ENCODE results near the gene AMBRA1.
A peak's percentile ranks its signal among the peaks of the same experiment; 100 is the strongest.
"Not testable (repeated sequence)": the region's sequence is repeated elsewhere in the genome, so short reads cannot be mapped to it uniquely, and the experiment has no call there.

Gene AMBRA1

DNA sequence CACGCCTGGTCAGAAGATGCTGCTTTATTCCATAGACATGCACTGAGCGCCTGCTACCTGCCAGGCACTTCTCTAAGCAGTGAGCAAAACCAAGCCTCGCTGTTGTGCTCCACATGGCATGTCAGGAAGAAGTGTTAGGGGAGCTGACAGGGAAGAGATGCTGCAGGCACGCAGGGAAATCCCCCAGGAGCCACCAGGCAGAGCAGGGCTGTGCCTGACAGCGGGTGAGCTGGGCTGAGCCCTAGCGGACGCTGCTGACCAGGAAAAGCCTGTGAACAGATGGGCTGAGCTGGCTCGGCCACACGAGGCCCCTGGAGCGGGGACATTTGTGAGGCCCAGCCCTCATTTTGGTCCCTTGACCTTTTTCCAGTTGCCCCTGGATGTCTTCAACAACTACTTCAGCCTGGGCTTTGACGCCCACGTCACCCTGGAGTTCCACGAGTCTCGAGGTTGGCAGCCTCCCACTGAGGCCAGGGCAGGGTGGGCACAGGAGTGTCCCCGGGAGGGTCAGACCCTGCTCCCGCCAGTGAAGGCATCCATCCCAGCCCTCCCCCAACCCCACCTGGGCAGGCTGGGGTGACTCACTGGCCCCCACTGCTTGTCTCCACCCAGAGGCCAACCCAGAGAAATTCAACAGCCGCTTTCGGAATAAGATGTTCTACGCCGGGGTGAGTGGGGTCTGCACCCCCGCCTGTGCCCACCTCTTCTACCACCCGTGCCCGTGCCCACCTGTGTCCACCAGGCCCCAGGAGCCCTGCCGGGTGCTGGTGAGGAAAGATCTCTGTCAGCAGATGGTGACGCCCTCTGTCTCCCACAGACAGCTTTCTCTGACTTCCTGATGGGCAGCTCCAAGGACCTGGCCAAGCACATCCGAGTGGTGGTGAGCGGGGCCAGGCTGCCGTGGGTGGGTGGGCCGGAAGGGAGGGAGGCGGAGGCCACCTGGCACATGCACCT, 219.8 kb downstream of the AMBRA1 start:
- DNase-seq (ENCODE audit: low read depth in 2 of 2, low spot score in 1 of 2): no peak

DNA sequence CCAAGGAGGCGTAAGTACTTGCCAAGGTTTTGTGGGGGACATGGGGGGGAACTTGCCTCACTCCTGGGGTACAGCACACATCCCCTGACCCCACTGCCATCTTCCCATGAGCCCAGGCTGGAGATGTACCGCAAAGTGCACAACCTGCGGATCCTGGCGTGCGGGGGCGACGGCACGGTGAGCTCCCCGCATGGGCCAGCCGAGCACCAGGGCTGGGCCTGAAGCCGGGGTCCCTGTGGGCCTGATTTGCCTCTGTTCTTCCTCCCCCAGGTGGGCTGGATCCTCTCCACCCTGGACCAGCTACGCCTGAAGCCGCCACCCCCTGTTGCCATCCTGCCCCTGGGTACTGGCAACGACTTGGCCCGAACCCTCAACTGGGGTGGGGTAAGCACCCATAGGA, 221.3 kb downstream of the AMBRA1 start:
- not testable (repeated sequence) for DNase-seq (ENCODE audit: low read depth in 2 of 2, low spot score in 1 of 2)

DNA sequence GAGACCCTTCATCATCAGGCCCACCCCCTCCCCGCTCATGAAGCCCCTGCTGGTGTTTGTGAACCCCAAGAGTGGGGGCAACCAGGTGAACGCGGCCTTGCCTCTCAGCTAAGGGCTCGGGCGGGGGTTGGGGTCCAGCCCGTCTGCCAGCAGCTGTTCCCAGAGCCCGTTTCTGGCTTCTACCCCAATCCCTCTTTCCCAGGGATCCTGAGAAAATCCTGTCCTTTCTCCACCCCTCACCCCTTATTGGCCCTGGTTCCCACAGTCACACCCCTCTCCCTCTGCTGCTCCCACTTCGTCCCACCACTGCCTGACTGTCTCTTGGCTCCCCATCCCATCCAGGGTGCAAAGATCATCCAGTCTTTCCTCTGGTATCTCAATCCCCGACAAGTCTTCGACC, 221.7 kb downstream of the AMBRA1 start:
- no peak for DNase-seq (ENCODE audit: low read depth in 2 of 2, low spot score in 1 of 2)

DNA sequence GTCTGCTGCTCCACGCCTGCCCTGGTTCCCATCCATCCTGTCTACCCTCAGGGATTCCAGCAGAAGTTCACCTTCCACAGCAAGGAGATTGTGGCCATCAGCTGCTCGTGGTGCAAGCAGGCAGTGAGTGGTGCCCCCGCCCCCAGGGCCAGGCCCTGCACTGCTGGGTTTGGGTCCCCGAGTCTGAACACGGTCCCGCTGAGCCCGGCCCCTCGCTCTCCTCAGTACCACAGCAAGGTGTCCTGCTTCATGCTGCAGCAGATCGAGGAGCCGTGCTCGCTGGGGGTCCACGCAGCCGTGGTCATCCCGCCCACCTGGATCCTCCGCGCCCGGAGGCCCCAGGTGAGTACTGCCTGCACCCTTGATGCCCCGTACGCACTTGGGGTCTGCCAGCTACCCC, 222.6 kb downstream of the AMBRA1 start:
- DNase-seq (ENCODE audit: low read depth in 2 of 2, low spot score in 1 of 2): not testable (repeated sequence)

DNA sequence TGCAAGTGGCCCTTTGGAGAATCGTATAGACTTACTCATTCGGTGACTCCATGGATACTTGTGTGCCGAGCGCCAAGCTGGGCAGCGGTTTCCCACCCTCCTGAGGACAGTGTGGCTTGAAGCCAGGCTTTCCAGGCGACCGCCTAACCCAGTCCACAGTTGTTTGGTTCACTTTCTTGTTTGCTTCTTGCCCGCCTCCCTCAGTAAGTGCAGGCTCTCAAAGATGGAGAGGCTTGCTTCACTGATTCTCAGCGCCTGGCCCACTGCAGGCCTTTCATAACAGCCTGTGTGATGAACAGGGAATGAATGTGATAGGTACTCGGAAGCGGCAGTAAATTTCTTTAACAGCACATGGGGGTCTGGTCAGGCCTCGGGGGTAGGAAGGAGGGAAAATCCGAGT, 223.6 kb downstream of the AMBRA1 start:
- no peak for DNase-seq (ENCODE audit: low read depth in 2 of 2, low spot score in 1 of 2)

DNA sequence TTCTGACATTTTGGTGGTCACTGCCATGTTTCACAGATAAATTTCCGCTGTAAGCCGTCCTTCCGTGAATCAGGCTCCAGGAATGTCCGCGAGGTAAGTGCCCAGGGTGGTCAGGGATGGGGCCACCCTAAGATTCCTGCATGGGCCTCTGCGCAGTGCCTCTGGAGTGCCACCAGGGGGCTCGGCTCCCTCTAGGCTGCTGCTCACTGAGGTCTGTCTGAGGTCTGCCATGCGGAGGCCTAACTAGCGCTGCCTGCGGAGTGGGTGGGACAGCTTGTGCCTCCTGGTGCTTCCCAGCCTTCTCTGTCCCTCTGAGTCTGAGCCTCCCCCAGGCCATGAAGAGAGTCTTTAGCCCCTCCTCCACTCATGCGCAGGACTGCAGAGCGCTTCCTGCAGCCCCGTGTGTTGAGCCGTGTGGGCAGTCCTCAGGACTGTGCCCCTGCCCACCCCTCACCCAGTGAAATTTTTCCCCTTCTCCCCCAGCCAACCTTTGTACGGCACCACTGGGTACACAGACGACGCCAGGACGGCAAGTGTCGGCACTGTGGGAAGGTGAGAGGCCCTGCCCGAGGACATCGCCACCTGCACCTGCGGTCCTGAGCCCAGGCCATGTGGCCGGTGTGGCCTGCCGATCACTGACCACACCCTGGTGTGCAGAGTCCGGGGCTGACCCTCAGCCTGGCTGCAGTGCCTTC, 224.2 kb downstream of the AMBRA1 start:
- DNase-seq (ENCODE audit: low read depth in 2 of 2, low spot score in 1 of 2): no peak

DNA sequence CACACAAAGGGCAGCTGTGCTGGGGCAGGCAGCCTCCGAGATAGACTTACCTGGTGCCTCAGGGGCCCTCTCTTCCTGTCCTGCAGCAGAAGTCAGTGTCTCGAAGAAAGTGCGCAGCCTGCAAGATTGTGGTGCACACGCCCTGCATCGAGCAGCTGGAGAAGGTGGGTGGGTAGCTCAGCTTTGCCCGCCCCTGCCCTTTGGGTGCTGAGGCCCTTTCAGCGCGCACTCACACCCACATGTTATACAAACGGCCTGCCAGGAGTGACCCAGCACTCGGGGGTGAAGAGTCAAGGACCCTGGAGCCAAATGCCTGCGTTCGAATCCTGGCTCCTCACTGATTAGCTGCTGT, 225.9 kb downstream of the AMBRA1 start:
- no peak for DNase-seq (ENCODE audit: low read depth in 2 of 2, low spot score in 1 of 2)

DNA sequence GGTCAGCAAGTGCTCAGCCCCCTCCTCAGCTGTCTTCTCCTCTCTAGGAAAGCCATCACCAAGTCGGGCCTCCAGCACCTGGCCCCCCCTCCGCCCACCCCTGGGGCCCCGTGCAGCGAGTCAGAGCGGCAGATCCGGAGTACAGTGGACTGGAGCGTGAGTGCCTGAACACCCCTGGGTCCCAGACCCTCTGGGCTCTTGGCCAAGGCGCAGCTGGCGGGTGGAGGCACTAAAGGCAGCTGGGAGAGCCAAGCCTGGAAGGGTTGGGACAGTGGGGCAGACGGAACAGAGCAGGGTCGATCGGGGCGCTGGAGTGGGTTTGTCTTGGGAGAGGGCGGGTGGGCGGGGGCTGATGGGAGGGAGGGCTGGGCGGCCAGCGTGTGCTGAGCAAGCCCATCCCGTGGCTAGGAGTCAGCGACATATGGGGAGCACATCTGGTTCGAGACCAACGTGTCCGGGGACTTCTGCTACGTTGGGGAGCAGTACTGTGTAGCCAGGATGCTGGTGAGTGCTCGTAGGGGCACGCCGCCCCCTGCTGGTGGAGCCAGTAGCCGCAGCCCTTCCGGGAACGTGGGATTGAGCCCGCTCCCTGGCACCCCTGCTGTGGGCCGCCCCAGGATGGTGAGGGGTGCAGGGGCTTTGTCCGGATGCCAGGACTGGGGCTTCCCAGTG, 226.4 kb downstream of the AMBRA1 start:
- DNase-seq (ENCODE audit: low read depth in 2 of 2, low spot score in 1 of 2): peak in 1 of 2 donors; percentile 65

DNA sequence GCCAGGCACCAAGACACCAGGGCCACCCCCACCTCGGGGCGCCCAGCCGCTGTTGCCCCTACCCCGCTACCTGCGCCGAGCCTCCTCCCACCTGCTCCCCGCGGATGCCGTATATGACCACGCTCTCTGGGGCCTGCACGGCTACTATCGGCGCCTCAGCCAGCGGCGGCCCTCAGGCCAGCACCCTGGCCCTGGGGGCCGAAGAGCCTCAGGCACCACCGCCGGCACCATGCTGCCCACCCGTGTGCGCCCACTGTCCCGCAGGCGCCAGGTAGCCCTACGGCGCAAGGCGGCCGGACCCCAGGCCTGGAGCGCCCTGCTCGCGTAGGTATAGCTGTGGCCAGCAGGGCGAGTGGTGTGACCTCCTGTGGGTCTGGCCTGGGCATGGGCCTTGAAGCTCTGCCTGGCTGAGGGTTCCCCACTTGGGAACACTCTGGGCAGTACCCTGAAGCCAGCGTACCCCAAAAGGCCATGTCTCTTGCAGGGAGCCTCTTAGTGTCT, 227.1 kb downstream of the AMBRA1 start:
- DNase-seq (ENCODE audit: low read depth in 2 of 2, low spot score in 1 of 2): no peak

- no peak for DNase-seq (ENCODE audit: low read depth in 2 of 2, low spot score in 1 of 2)
These were observed 227.6 kb downstream of the AMBRA1 start for GRCh38 chr11:46366260-46366659.

- no peak for DNase-seq (ENCODE audit: low read depth in 2 of 2, low spot score in 1 of 2)
These were observed 229.0 kb downstream of the AMBRA1 start for GRCh38 chr11:46364791-46365190.

DNA sequence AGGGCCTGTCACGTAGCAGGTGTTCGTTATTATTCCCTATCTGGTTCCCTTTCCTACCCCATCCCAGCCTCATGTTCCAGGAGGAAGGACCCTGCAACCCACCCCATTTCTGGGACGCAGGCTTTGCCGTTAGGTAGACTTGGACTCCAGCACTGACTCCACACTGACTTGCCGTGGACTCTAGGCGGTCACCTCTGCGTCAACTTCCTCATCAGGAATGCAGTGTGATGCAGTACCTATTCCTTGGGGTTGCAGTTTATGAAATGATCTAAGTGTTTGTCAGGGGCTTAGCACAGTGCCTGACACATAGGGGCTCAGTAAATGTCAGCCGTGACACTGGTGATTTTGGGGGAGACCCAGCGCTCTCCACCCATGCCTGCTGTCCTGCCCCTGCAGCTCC, 229.8 kb downstream of the AMBRA1 start:
- no peak for DNase-seq (ENCODE audit: low read depth in 2 of 2, low spot score in 1 of 2)

GRCh38 chr11:46363455-46364005, 230.3 kb downstream of the AMBRA1 start:
- DNase-seq (ENCODE audit: low read depth in 2 of 2, low spot score in 1 of 2): no peak

DNA sequence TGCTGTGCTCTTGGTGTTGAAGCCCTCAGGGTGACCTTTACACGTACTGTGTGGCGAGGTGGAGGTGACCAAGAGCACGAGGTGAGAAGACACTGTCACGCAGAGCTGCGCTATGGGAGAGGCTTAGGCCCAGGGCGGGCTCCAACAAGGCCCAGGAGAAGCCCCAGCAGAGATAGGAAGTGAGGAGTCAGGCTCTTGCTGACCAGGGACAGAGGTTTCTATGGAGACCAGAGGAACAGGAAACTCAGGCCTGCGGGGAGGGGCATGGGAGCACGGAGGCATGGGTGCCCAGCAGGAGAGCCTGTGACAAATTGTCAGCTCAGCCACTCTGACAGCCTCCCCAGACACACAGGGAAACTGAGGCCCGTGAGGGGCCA, 230.8 kb downstream of the AMBRA1 start:
- no peak for DNase-seq (ENCODE audit: low read depth in 2 of 2, low spot score in 1 of 2)

DNA sequence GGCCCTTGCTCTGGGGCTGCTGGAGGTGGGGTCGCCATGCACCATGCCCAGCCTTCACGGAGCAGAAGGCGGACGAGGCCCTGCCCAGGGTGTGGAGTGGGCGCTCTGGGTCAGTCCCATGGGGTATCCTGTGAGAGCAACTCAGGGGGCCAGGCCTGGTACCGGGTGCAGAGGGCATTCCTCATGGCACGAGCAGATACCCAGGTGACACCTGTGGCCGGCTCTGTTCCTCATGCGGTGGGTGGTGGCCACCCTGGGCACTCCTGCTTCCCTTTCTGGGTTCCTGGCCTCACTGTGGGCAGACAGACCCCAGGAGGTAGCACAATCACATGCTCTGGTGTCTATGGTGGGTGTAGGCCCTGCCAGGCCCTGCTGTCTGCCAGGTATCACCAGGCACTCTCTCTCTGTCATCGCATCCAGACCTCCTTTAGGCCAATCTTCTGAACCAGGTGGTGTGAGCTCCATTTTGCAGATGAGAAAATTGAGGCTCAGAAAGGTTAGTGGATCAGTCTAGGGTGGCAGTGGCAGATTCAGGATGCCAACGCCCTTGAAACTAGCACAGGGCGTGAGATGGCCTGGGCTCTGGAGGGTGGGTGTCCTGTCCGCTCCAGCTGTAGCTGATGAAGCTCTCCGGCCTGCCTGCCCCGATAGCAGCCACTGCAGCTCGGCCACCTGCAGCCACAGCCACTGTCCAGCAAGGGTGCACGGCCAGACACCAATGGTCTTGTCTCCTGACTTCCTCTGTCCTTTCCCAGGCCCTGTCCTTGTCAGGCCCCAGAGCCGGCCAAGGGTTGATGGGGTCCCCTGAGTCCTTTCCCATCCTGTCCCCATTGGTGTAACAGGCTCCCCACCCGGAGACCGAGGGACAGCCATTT, 231.4 kb downstream of the AMBRA1 start:
- no peak for DNase-seq (ENCODE audit: low read depth in 2 of 2, low spot score in 1 of 2)

- DNase-seq (ENCODE audit: low read depth in 2 of 2, low spot score in 1 of 2): peak in 1 of 2 donors; percentile 37
These were observed 232.3 kb downstream of the AMBRA1 start for GRCh38 chr11:46361283-46362155.

DNA sequence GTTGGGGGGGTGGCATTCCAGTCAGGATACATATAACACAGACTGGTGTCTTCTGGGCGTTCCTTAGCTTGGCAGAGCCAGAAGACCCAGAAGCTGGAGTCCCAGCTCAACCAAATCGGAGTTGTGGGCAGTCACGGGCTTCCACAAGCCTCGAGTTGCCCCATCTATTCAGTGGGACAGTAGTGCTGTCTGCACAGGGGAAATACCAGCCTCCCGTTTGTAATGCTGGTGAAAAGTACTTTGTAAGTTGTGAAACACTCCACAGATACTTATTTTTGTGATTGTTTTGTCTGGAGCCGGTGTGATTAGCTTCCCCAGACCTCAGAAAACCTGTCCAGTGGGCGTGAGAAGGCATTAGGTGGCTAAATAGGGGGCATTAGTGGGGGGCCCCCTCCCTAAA, 232.9 kb downstream of the AMBRA1 start:
- no peak for DNase-seq (ENCODE audit: low read depth in 2 of 2, low spot score in 1 of 2)

GRCh38 chr11:46359953-46360352, 233.9 kb downstream of the AMBRA1 start:
- no peak for DNase-seq (ENCODE audit: low read depth in 2 of 2, low spot score in 1 of 2)

DNA sequence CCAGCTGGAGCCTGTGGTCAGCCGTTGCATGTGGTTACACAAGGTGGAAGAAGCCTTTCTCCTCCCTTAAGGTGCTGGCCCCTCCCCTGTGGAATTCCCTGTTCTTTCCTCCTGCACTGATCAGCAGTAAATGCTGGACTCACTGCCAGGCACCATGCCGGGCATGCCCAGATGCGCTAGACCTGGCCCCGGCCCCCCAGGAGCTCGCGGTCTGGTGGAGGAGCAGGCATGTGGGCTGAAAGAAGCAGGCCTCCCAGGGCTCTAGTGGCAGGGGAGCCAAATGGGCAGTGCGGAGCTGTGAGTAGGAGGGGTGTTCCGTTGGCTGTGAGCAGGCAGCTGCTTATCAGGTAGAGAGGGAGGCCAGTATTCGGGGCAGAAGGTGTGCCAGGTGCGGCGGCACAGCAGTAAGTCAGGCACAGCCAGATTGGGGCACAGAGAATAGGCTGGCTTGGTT, 236.3 kb downstream of the AMBRA1 start:
- no peak for DNase-seq (ENCODE audit: low read depth in 2 of 2, low spot score in 1 of 2)

All from stimulated activated CD8-positive, alpha-beta memory T cell treated with anti-CD3 and anti-CD28 coated beads, Interleukin-4, amount 100 ng/mL, for 1 hour (primary cell).